Vagina (tissue), 2 donors: ENCODE measurements around the gene PTPRD.

ENCODE experiments used
- CTCF ChIP-seq, 3 experiments: fragments of 450-650 bp in 2 of 3; fragments of 200-600 bp in 1 of 3; sonication (generic) in 1 of 3; IDR thresholded peaks; one replicate each; pipeline ENCODE4 v1.5.1; 2017 to 2019; ENCODE audit warnings: antibody characterized with exemption in 3 of 3, mild to moderate bottlenecking in 2 of 3, moderate library complexity in 2 of 3
- POLR2A ChIP-seq, 2 donors: fragments of 450-650 bp; IDR thresholded peaks; one replicate each; pipeline ENCODE4 v1.6.1; 2017; ENCODE audit warnings: antibody characterized with exemption in 2 of 2, mild to moderate bottlenecking in 2 of 2, moderate library complexity in 2 of 2
- POLR2AphosphoS5 ChIP-seq, 2 donors: sonication (generic); formaldehyde crosslinking; IDR thresholded peaks; one replicate each; pipeline ENCODE4 v1.9.0; 2017; ENCODE audit warnings: antibody characterized with exemption in 2 of 2, mild to moderate bottlenecking in 2 of 2, low read depth in 1 of 2; ENCODE audit not compliant: insufficient read depth in 1 of 2

- TF ChIP-seq POLR2AphosphoS5 (IDR thresholded peaks at IDR 0.05; ENCODE audit: insufficient read depth in 1 of 2, low read depth in 1 of 2) (no peak), CTCF (IDR thresholded peaks at IDR 0.05) (no peak), POLR2A (IDR thresholded peaks at IDR 0.05) (no peak)
Measured at GRCh38 chr9:10079284-10079964, 533.4 kb downstream of the PTPRD start.
